Bronchial epithelial cell (primary cell): ENCODE measurements around the gene PPP2R5C. TPM values are rescaled to one million over a fixed set of nuclear protein-coding genes. Genes with fewer than 3 reads are reported as not detected.
"Not testable (repeated sequence)": the region's sequence is repeated elsewhere in the genome, so short reads cannot be mapped to it uniquely, and the experiment has no call there.

Experiments used
- DNase-seq: peaks from one replicate; pipeline ENCODE4 v3.0.0-alpha.2; 2010; ENCODE audit warnings: low read depth
- FAIRE-seq: peaks from 2 replicates; lab custom pipeline; 2011; peaks lifted over from hg19 to GRCh38; lab: Jason Lieb, UNC
- H3K27me3 ChIP-seq: 2 replicates; pipeline ENCODE4 v1.5.1; 2011; ENCODE audit warnings: low read length; ENCODE audit not compliant: control insufficient read depth, insufficient read depth
- H3K36me3 ChIP-seq: 2 replicates; pipeline ENCODE4 v1.5.1; 2011; ENCODE audit warnings: low read length; ENCODE audit not compliant: control insufficient read depth, insufficient read depth
- H3K4me3 ChIP-seq: 2 replicates; pipeline ENCODE4 v1.5.1; 2011; ENCODE audit warnings: mild to moderate bottlenecking, low read depth, low read length, control low read depth
- CTCF ChIP-seq: IDR thresholded peaks from 2 replicates; pipeline ENCODE4 v1.5.1; 2011; ENCODE audit warnings: mild to moderate bottlenecking, moderate library complexity, low read length, control low read depth, inconsistent platforms; ENCODE audit not compliant: insufficient read depth, severe bottlenecking
- total RNA-seq: library from RNA; depleted of rRNA; stranded (reverse); fragments of >200 nt; gene quantifications from 2 replicates; pipeline ENCODE4 v1.2.1, GENCODE V29; 2014

Gene PPP2R5C
- total RNA-seq, 1 donor from 2014 or later = 71.3 TPM

DNA sequence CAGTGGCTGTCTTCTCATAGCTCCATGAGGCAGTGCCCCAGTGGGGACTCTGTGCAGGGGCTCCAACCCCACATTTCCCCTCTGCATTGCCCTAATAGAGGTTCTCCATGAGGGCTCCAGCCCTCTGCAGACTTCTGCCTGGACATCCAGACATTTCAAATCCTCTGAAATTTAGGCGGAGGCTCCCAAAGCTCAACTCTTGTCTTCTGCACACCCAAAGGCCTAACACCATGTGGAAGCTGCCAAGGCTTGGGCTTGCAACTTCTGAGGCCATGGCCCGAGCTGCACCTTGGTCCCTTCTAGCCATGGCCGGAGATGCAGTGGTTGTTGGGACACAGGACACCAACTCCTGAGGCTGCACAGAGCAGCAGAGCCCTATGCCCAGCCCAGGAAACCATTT, 20.5 kb upstream of the PPP2R5C start:
- no peak for FAIRE-seq
- no peak overlapping the region for H3K4me3 ChIP-seq
- H3K36me3 ChIP-seq = no peaks in the 10 kb centered on the region
- no peak for DNase-seq
- TF ChIP-seq CTCF = no peak
- H3K27me3 ChIP-seq = no peaks in the 10 kb centered on the region

GRCh38 chr14:101743701-101744100, 17.8 kb upstream of the PPP2R5C start:
- DNase-seq = no peak
- TF ChIP-seq CTCF = no peak
- no peaks in the 10 kb centered on the region for H3K36me3 ChIP-seq
- FAIRE-seq = no peak
- H3K4me3 ChIP-seq = no peak overlapping the region
- H3K27me3 ChIP-seq = no peaks in the 10 kb centered on the region

DNA sequence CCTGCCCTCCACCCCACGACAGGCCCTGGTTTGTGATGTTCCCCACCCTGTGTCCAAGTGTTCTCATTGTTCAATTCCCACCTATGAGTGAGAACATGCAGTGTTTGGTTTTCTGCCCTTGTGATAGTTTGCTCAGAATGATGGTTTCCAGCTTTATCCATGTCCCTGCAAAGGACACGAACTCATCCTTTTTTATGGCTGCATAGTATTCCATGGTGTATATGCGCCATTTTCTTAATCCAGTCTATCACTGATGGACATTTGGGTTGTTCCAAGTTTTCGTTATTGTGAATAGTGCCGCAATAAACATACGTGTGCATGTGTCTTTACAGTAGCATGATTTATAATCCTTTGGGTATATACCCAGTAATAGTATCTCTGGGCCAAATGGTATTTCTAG, 17.1 kb upstream of the PPP2R5C start:
- not testable (repeated sequence) for DNase-seq, H3K27me3 ChIP-seq, H3K4me3 ChIP-seq, FAIRE-seq, H3K36me3 ChIP-seq

DNA sequence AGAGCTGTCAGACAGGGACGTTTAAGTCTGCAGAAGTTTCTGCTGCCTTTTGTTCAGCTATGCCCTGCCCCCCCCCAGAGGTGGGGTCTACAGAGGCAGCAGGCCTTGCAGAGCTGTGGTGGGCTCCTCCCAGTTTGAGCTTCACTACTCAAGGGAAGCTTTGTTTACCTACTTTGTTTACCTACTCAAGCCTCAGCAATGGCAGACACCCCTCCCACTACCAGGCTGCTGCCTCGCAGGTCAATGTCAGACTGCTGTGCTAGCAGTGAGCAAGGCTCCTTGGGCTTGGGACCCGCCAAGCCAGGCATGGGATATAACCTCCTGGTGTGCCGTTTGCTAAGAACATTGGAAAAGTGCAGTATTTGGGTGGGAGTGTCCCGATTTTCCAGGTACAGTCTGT, 11.8 kb upstream of the PPP2R5C start:
- DNase-seq, FAIRE-seq, H3K36me3 ChIP-seq, H3K4me3 ChIP-seq, H3K27me3 ChIP-seq: not testable (repeated sequence)

GRCh38 chr14:101754893-101755292, 6.6 kb upstream of the PPP2R5C start:
- no peak for DNase-seq
- no peak overlapping the region for H3K4me3 ChIP-seq
- TF ChIP-seq CTCF = no peak
- H3K36me3 ChIP-seq = no peaks in the 10 kb centered on the region
- H3K27me3 ChIP-seq = no peaks in the 10 kb centered on the region
- no peak for FAIRE-seq

- DNase-seq (no peak), FAIRE-seq (no peak)
- Histone ChIP-seq H3K4me3 (no peak overlapping the region), H3K27me3 (no peaks in the 10 kb centered on the region), H3K36me3 (no peaks in the 10 kb centered on the region)
- no peak for TF ChIP-seq CTCF
Measured at GRCh38 chr14:101755591-101756324, 5.8 kb upstream of the PPP2R5C start.
